ENCODE results near the gene HIP1R. TPM values are rescaled to one million over a fixed set of nuclear protein-coding genes. Genes with fewer than 3 reads are reported as not detected.
"Not testable (repeated sequence)": the region's sequence is repeated elsewhere in the genome, so short reads cannot be mapped to it uniquely, and the experiment has no call there.

Gene HIP1R
- total RNA-seq, 1 donor: 11.1 TPM

DNA sequence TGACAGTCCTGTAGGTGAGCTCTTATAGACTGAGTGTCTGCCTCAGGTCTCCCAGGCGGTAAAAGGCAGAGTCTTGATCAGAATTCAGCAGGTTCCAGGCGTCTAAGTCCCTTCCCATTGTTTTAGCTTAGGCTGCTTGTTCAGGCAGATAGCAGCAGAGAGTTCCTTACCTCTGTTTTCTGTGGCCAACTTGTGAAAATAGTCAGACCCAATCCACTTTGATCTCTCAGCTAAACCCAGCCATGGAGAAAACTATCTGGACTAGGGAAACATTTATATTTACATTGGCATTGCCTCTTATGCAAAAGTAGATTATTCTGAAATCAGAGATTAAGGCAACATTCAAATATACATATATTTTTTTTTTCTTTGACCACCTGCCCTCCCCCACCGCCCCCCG is 39.5 kb upstream of the HIP1R start:
- no peak for DNase-seq (ENCODE audit: low read depth)
- H3K4me3 ChIP-seq (ENCODE audit: low read depth, low read length): no peak overlapping the region
- TF ChIP-seq, protein P1, sequence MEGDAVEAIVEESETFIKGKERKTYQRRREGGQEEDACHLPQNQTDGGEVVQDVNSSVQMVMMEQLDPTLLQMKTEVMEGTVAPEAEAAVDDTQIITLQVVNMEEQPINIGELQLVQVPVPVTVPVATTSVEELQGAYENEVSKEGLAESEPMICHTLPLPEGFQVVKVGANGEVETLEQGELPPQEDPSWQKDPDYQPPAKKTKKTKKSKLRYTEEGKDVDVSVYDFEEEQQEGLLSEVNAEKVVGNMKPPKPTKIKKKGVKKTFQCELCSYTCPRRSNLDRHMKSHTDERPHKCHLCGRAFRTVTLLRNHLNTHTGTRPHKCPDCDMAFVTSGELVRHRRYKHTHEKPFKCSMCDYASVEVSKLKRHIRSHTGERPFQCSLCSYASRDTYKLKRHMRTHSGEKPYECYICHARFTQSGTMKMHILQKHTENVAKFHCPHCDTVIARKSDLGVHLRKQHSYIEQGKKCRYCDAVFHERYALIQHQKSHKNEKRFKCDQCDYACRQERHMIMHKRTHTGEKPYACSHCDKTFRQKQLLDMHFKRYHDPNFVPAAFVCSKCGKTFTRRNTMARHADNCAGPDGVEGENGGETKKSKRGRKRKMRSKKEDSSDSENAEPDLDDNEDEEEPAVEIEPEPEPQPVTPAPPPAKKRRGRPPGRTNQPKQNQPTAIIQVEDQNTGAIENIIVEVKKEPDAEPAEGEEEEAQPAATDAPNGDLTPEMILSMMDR (IDR thresholded peaks at IDR 0.05; ENCODE audit: insufficient read depth, low read length): no peak

DNA sequence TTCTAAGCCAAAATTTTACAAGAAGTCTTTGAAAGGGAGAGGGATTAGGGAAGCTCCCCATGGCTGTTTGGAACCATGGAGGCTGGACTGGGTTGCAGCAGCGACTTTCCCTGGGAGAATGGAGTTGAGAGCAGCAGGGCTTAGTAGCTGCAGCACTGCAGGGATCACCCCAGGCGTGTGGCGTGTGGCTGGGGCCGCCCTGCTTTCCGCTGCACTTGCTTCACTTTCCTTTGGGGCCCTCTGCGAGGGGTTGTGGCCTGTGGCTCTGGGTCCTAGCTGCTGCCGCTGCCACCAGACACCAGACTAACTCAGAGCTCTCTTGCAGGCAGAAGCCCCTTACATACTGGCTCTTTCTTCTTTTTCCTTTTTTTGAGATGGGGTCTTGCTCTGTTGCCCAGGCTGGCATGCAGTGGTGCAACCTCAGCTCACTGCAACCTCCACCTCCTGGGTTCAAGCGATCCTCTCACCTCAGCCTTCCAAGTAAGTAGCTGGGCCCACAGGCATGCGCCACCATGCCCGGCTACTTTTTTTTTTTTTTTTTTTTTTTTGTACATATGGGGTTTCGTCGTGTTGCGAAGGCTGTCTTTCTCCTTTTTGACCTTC is 35.5 kb upstream of the HIP1R start:
- TF ChIP-seq, protein P1 (IDR thresholded peaks at IDR 0.05; ENCODE audit: insufficient read depth, low read length): no peak
- no peak overlapping the region for H3K4me3 ChIP-seq (ENCODE audit: low read depth, low read length)
- no peak for DNase-seq (ENCODE audit: low read depth)

DNA sequence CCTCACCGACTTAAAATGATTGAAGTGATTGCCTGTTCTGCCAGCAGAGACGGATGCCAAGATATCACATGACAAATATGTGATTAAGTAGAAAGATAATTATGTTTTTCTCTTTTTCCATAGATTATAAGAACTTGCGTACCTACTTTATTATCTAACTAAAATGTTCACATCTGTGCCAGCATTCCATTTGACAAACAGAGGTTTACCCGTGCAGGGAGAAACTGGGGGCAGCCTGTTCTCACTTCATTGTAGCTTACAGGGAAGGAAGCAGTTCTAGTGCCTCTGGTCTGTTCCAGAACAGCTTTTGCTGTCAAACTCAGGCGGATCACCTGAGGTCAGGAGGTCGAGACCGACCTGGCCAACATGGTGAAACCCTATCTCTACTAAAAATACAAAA is 31.3 kb upstream of the HIP1R start:
- DNase-seq (ENCODE audit: low read depth): no peak
- no peak overlapping the region for H3K4me3 ChIP-seq (ENCODE audit: low read depth, low read length)
- TF ChIP-seq, protein P1 (IDR thresholded peaks at IDR 0.05; ENCODE audit: insufficient read depth, low read length): no peak

- H3K4me3 ChIP-seq (ENCODE audit: low read depth, low read length); DNase-seq (ENCODE audit: low read depth): not testable (repeated sequence)
Measured at GRCh38 chr12:122804957-122805356, 30.3 kb upstream of the HIP1R start.

DNA sequence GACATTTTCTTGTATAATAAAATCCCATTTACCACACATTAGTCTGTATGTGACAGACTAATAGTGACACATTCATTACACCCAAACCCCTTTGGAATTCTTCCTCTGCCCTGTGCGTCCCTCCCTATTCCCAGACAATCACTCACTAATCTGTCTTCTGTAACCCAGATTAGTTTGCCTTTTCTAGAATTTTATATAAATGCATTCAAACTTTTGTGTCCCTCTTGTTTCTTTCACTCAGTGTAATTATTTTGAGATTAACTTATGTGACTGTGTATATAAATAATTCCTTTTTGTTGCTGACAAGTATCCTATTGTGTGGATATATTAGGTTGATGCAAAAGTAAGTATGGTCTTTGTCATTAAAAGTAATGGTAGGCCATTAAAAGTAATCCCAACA is 27.6 kb upstream of the HIP1R start:
- TF ChIP-seq, protein P1 (IDR thresholded peaks at IDR 0.05; ENCODE audit: insufficient read depth, low read length): no peak
- no peak for DNase-seq (ENCODE audit: low read depth)
- H3K4me3 ChIP-seq (ENCODE audit: low read depth, low read length): no peak overlapping the region

DNA sequence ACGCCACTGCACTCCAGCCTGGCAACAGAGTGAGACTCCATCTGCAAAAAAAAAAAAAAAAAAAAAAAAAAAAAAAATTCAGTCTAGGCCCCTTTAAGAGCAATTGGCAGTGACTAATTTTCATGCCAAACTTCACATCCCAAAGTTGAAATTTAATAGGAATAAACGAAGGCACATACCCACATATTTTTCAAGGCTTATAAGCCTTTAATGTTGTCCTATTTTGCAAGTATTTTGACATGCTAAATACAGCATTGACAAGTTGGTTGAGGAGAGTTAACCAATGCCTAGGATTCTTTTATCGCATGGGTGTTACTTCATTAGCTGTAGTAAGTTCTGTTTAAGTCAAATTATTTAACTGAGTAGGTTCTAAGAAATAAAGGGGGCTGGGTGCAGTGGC is 23.5 kb upstream of the HIP1R start:
- TF ChIP-seq, protein P1 (IDR thresholded peaks at IDR 0.05; ENCODE audit: insufficient read depth, low read length): no peak
- DNase-seq (ENCODE audit: low read depth): no peak
- H3K4me3 ChIP-seq (ENCODE audit: low read depth, low read length): no peak overlapping the region

GRCh38 chr12:122813310-122813713 is 21.9 kb upstream of the HIP1R start:
- H3K4me3 ChIP-seq (ENCODE audit: low read depth, low read length): no peak overlapping the region
- DNase-seq (ENCODE audit: low read depth): no peak
- TF ChIP-seq, protein P1 (IDR thresholded peaks at IDR 0.05; ENCODE audit: insufficient read depth, low read length): no peak
